HL-60 (cell line): ENCODE results near the gene SLC24A3.

Source experiments
- DNase-seq, 2 experiments: peaks; one replicate each; pipeline ENCODE4 v3.0.0-alpha.2; 2010 to 2020; ENCODE audit warnings: low read depth in 1 of 2, low spot score in 1 of 2
- H3K27ac ChIP-seq: fragments of 250-450 bp; sonication (Bioruptor Pico); replicated peaks from 2 replicates; pipeline ENCODE4 v1.5.1; 2020; ENCODE audit warnings: mild to moderate bottlenecking, moderate library complexity
- H3K27me3 ChIP-seq: fragments of 250-450 bp; sonication (Bioruptor Pico); 2 replicates; pipeline ENCODE4 v1.5.1; 2021; ENCODE audit warnings: mild to moderate bottlenecking, moderate library complexity; ENCODE audit not compliant: insufficient read depth, poor library complexity, severe bottlenecking
- H3K4me3 ChIP-seq: replicated peaks from 2 replicates; pipeline ENCODE4 v1.5.1; 2011; ENCODE audit warnings: mild to moderate bottlenecking, control low read depth, low read length; ENCODE audit not compliant: insufficient read depth
- GABPA ChIP-seq: IDR thresholded peaks from 2 replicates; pipeline ENCODE4 v1.6.1; 2012; ENCODE audit warnings: low read depth
- POLR2AphosphoS5 ChIP-seq: IDR thresholded peaks from 2 replicates; pipeline ENCODE4 v1.6.1; 2012; ENCODE audit warnings: low read depth
- SPI1 ChIP-seq: IDR thresholded peaks from 2 replicates; pipeline ENCODE4 v1.6.1; 2012; ENCODE audit warnings: low read depth, mild to moderate bottlenecking, borderline replicate concordance
- TF ChIP-seq, protein P1 (sequence below): IDR thresholded peaks from one replicate; pipeline ENCODE4 v1.5.1; 2011; ENCODE audit warnings: low read length, control low read depth, inconsistent platforms; ENCODE audit not compliant: insufficient read depth
- TF ChIP-seq, protein P2 (sequence below): IDR thresholded peaks from 2 replicates; pipeline ENCODE4 v1.6.1; 2012; ENCODE audit warnings: low read depth; ENCODE audit not compliant: insufficient replicate concordance

Gene SLC24A3

DNA sequence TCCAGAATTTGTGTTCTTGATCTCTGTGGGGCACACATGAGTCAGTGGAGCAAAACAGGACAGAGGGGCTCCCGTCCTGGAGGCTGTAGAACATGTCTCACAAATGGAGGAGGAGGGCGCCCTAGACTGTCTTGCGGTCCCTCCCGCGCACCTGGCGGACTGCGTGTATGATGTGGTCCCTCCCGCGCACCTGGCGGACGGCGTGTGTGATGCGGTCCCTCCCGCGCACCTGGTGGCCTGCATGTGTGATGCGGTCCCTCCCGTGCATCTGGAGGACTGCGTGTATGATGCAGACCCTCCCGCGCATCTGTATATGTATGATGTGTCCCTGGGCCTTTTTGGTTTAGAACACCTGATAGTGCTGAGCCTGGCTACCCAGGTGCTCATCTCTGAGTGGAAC is 386.8 kb downstream of the SLC24A3 start:
- no peak overlapping the region for H3K27ac ChIP-seq
- no peak for DNase-seq
- no peak overlapping the region for H3K4me3 ChIP-seq
- TF ChIP-seq, protein P1, sequence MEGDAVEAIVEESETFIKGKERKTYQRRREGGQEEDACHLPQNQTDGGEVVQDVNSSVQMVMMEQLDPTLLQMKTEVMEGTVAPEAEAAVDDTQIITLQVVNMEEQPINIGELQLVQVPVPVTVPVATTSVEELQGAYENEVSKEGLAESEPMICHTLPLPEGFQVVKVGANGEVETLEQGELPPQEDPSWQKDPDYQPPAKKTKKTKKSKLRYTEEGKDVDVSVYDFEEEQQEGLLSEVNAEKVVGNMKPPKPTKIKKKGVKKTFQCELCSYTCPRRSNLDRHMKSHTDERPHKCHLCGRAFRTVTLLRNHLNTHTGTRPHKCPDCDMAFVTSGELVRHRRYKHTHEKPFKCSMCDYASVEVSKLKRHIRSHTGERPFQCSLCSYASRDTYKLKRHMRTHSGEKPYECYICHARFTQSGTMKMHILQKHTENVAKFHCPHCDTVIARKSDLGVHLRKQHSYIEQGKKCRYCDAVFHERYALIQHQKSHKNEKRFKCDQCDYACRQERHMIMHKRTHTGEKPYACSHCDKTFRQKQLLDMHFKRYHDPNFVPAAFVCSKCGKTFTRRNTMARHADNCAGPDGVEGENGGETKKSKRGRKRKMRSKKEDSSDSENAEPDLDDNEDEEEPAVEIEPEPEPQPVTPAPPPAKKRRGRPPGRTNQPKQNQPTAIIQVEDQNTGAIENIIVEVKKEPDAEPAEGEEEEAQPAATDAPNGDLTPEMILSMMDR, result no peak
- TF ChIP-seq, protein P2, sequence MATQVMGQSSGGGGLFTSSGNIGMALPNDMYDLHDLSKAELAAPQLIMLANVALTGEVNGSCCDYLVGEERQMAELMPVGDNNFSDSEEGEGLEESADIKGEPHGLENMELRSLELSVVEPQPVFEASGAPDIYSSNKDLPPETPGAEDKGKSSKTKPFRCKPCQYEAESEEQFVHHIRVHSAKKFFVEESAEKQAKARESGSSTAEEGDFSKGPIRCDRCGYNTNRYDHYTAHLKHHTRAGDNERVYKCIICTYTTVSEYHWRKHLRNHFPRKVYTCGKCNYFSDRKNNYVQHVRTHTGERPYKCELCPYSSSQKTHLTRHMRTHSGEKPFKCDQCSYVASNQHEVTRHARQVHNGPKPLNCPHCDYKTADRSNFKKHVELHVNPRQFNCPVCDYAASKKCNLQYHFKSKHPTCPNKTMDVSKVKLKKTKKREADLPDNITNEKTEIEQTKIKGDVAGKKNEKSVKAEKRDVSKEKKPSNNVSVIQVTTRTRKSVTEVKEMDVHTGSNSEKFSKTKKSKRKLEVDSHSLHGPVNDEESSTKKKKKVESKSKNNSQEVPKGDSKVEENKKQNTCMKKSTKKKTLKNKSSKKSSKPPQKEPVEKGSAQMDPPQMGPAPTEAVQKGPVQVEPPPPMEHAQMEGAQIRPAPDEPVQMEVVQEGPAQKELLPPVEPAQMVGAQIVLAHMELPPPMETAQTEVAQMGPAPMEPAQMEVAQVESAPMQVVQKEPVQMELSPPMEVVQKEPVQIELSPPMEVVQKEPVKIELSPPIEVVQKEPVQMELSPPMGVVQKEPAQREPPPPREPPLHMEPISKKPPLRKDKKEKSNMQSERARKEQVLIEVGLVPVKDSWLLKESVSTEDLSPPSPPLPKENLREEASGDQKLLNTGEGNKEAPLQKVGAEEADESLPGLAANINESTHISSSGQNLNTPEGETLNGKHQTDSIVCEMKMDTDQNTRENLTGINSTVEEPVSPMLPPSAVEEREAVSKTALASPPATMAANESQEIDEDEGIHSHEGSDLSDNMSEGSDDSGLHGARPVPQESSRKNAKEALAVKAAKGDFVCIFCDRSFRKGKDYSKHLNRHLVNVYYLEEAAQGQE, result no peak
- no peak for TF ChIP-seq GABPA
- no peak for TF ChIP-seq SPI1
- no peak for TF ChIP-seq POLR2AphosphoS5
- no peaks in the 10 kb centered on the region for H3K27me3 ChIP-seq

DNA sequence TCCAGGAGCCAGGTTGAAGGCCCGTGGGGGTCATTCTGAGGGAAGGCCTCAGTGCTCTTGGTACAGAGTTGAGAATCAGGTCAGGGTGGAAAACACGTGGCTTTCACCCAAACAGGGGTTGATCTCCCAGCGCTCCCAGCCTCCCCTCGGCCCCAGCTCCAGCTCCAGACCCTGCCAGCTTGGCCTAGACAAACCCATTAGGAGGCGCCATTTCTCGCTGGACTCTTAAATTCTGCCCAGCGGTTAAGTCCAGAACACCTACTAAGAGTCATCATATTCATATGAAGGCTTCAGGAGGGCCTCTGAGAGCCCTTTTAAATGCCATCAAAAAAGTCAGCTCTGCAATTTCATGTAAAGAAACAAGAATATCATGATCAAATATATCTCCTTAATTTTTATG is 387.6 kb downstream of the SLC24A3 start:
- Histone ChIP-seq H3K27me3 (no peaks in the 10 kb centered on the region), H3K27ac (no peak overlapping the region), H3K4me3 (no peak overlapping the region)
- TF ChIP-seq, protein P1, result no peak
- TF ChIP-seq POLR2AphosphoS5 (no peak), SPI1 (no peak), GABPA (no peak)
- TF ChIP-seq, protein P2, result no peak
- DNase-seq, result no peak

DNA sequence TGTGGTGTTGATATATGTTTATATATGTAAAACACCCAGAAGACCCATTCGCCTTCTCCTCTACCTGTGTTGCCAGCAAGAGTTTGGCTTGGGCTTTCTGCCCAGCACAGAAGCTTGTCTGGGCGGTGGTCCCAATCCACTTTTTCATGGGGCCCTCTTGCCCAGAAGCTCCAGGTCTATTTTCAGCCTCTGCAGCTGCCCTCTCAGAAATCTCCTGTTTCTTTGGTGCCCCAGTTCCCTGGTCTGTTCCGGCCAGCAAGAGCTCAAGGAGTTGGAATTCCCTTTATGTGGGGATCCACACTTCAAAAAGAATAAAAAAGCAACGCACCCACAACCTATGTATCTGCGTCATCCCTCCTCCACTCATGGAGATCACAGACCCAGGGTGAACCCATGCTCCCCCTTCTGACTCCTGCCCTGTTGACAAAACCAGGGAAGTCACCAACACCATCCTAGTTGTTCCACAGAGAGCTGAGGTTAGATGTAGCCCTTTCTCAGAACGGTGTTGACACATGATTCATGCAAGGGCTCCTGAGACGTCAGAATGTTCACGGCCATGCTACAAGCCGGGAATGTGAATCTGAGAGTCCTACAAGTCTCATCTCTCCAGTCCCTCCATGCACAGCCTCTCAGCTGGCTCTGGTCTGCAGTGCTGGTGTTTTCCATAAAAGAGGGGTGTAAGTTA is 388.8 kb downstream of the SLC24A3 start:
- DNase-seq, result no peak

More for the DNA sequence above, 388.8 kb downstream of the SLC24A3 start:
- Histone ChIP-seq H3K27ac (no peak overlapping the region), H3K4me3 (no peak overlapping the region), H3K27me3 (no peaks in the 10 kb centered on the region)
- TF ChIP-seq POLR2AphosphoS5, result no peak
- TF ChIP-seq, protein P2, result no peak
- TF ChIP-seq, protein P1, result no peak
- TF ChIP-seq GABPA, result no peak
- no peak for TF ChIP-seq SPI1
